VCaP (cell line): Measurements from ENCODE around the gene PTPN22.

ENCODE experiments used
- H3K27ac ChIP-seq: fragments of 450-650 bp; 2 replicates; pipeline ENCODE4 v1.5.1; 2017
- TF ChIP-seq, protein P1 (sequence below): fragments of 450-650 bp; conservative IDR thresholded peaks from 2 replicates; pipeline ENCODE4 v1.5.1; 2017; ENCODE audit warnings: mild to moderate bottlenecking, moderate library complexity

The PTPN22 gene

DNA sequence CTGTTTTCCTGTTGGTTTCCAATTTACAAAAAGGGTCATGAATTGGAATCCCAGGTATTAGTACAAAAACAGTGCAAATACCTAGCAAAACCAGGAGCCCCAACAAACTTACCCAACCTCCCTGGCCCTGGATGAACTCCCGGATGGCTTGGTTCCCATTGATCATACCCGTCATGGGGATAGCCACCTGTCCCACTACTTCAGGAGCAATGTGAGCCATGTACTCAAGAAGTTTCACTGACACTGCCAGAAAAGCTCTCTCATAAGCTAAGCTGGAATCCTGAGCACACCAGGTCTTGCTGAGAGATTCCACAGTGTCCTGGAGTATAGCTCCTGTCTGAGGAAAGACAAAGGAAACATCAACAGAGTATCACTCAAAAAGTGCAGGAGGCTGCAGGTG, 10.1 kb upstream of the PTPN22 start:
- TF ChIP-seq, protein P1, sequence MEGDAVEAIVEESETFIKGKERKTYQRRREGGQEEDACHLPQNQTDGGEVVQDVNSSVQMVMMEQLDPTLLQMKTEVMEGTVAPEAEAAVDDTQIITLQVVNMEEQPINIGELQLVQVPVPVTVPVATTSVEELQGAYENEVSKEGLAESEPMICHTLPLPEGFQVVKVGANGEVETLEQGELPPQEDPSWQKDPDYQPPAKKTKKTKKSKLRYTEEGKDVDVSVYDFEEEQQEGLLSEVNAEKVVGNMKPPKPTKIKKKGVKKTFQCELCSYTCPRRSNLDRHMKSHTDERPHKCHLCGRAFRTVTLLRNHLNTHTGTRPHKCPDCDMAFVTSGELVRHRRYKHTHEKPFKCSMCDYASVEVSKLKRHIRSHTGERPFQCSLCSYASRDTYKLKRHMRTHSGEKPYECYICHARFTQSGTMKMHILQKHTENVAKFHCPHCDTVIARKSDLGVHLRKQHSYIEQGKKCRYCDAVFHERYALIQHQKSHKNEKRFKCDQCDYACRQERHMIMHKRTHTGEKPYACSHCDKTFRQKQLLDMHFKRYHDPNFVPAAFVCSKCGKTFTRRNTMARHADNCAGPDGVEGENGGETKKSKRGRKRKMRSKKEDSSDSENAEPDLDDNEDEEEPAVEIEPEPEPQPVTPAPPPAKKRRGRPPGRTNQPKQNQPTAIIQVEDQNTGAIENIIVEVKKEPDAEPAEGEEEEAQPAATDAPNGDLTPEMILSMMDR = no peak
- H3K27ac ChIP-seq = peak overlapping the region; percentile 40

DNA sequence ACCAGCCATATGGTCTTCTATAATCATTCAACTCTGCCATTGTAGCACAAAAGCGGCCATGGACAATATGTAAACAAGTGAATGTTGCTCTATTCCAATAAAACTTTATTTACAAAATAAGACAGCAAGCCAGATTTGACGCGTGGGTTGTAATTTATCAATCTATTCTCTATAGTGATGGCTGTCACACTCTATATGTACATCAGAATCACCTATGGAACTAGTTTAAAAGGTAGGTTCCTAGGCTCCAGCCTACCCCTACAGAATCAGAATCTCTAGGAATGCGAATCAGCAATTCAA, 8.2 kb upstream of the PTPN22 start:
- no peak overlapping the region for H3K27ac ChIP-seq
- TF ChIP-seq, protein P1 = no peak

DNA sequence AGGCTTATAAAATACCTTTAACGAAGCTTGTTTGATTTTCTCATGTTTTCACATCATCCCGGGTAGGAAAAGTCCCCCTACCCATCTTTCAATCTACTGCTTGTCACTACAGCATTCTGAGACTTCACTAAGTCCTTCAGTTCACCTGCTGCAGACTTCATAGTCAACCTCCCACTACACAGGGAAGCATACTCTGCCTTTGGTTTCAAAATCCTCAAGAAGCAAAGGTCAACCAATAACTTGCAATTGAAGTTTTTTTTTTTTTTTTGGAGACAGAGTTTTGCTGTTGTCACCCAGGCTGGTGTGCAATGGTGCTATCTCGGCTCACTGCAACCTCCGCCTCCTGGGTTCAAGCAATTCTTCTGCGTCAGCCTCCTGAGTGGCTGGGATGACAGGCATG, 4.7 kb upstream of the PTPN22 start:
- H3K27ac ChIP-seq = no peak overlapping the region
- TF ChIP-seq, protein P1 = no peak

DNA sequence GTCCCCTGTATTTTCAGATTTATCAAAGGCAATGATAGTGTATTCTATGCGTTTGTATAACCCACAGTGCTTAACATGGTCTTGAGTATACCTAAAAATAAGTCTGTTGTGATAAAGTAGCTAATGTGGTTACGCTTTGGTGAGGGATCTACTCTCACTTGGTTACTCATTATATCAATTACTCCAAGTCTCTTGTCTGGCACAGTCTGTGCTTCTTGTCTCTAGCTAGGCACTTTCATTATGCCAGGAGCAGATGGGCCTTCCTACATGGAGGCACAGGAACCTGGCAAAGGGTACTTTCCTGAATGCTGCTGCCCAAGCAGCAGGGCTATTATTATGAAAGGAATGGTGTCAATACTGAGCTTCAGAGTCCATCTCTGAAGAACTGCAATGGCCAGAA, 4.2 kb upstream of the PTPN22 start:
- H3K27ac ChIP-seq = no peak overlapping the region
- TF ChIP-seq, protein P1 = no peak

DNA sequence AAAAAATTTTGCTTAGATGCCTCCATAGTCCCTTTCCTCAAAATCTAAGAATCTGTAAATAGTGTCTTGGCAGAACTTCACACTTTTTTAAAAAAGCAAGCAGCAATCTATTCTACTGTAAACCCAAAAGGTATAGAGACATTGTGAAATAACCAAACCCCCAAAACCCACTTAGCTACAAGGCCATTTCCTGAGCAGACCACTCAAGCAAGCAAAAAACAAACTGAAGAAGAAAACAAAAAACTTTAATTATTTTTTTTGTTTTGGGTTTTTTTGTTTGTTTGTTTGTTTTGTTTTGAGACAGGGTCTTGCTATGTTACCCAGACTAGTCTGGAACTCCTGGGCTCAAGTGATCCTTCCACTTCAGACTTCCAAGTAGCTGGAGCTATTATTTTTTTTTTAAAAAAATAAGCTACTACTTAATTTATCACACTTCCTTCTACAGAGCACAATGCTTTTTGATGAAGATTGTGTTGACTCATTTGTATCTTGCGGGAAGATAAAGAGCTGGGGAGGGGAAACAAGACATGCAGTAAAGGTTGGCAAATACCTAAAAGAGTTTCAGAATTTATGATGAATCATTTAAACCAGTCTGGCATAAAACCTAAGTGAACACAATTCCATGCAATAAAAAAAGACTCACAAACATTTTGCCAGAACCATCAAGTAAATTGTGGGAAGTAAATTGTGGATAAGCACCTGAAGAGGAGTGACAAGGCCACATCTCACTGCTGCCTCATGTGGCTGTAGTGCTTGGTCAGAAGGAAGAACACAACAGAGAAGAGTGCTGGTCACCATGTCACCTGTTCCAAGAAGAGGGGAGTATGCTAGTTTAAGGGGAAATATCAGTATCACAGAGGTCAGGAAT, 2.7 kb upstream of the PTPN22 start:
- no peak overlapping the region for H3K27ac ChIP-seq

DNA sequence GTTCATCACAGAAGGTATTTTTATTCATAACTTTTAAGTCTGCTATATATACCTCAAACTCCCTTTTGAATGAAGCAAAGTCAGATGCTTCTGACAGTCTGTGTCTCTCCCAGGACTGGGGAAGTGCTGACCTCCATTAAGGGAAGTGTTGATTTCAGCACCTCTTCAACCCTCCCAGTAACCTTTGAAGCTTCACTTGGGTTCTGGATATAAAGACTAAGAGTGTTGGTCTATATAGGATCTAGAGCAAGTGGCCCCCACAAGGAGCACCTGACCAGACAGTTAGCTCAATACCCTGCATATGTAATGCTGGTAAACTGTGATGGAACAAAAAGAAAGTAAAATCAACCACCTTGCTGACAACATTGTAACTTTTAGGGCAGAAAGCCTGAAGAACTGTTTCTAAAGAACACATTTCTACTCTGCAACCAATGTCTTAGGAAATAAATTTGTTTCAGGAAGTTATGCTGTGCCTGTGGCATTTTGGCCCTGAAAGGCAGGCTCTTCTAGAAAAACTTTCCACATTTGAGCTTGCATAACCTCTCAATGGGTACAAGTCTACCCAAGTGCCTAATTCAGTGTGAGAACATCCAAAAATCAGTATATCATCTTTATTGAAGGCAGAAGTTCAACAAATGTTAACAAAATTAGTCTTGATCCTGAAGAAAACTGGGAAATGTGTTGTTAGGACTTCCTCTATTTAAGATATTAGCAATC, 865 bp upstream of the PTPN22 start:
- no peak overlapping the region for H3K27ac ChIP-seq
- TF ChIP-seq, protein P1 = no peak

More for the DNA sequence above, 2.7 kb upstream of the PTPN22 start:
- TF ChIP-seq, protein P1 = peak; percentile 40; the same call in 1 of the 2 replicates

DNA sequence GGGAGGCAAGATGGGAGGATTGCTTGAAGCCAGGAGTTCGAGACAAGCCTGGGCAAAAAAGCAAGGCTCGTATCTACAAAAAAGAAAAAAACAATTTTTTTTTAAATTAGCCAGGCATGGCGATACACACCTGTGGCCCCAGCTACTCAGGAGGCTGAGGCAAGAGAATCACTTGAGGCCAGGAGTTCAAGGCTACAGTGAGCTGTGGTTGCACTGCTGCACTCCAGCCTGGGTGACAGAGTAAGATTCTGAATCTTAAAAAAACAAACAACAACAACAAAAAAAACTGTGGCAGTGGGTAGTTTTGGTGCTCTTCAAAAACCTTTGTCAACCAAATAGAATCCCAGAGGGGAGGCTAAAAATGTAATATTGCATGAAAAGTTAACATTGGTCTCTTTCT, 734 bp downstream of the PTPN22 start:
- H3K27ac ChIP-seq = no peak overlapping the region
- TF ChIP-seq, protein P1 = no peak
